Gastrocnemius medialis (tissue), 4 donors: ENCODE measurements around the gene PXT1. TPM values are rescaled to one million over a fixed set of nuclear protein-coding genes. Genes with fewer than 3 reads are reported as not detected.
"Not testable (repeated sequence)": the region's sequence is repeated elsewhere in the genome, so short reads cannot be mapped to it uniquely, and the experiment has no call there.

Source experiments
- ATAC-seq, 2 donors: fragments of 150-250 bp; one replicate each; pipeline ENCODE4 v1.9.1; 2016
- DNase-seq, 2 donors: peaks; one replicate each; pipeline ENCODE4 v3.0.0-alpha.2; 2019
- H3K27ac ChIP-seq, 4 donors: fragments of 200-600 bp; sonication (generic); 1 replicate in 1 of 4; 2 replicates in 3 of 4; pipeline ENCODE4 v1.5.1; 2016 to 2018; ENCODE audit warnings: mild to moderate bottlenecking in 2 of 4, moderate library complexity in 1 of 4
- H3K27me3 ChIP-seq, 3 donors: fragments of 200-600 bp; sonication (generic) in 2 of 3; 1 replicate in 1 of 3; 2 replicates in 2 of 3; pipeline versions ENCODE4 v1.5.1 to v1.6.0; 2016 to 2019; ENCODE audit warnings: mild to moderate bottlenecking in 1 of 3, moderate library complexity in 1 of 3
- H3K36me3 ChIP-seq, 2 donors: fragments of 200-600 bp; sonication (generic) in 1 of 2; one replicate each; pipeline ENCODE4 v1.5.1; 2017 to 2018
- H3K4me1 ChIP-seq, 2 donors: fragments of 200-600 bp; sonication (generic) in 1 of 2; one replicate each; pipeline ENCODE4 v1.5.1; 2016 to 2017; ENCODE audit warnings: mild to moderate bottlenecking in 2 of 2
- H3K4me3 ChIP-seq, 4 donors: fragments of 200-600 bp; sonication (generic) in 3 of 4; 1 replicate in 1 of 4; 2 replicates in 3 of 4; pipeline ENCODE4 v1.5.1; 2016 to 2019; ENCODE audit warnings: mild to moderate bottlenecking in 2 of 4
- H3K9me3 ChIP-seq, 3 donors: fragments of 200-600 bp; sonication (generic) in 2 of 3; 1 replicate in 1 of 3; 2 replicates in 2 of 3; pipeline ENCODE4 v1.5.1; 2016 to 2019
- POLR2A ChIP-seq, 2 donors: fragments of 450-650 bp; IDR thresholded peaks; one replicate each; pipeline ENCODE4 v1.6.1; 2017; ENCODE audit warnings: antibody characterized with exemption in 2 of 2, mild to moderate bottlenecking in 2 of 2, moderate library complexity in 2 of 2
- in situ Hi-C, 4 donors: fragments of 200-750 bp; cut with MboI; loops; one replicate each; pipeline versions ENCODE4 v1.15.0 to v1.8.0; 2017; ENCODE audit warnings: low sequenced_read_pairs in 4 of 4
- intact Hi-C: fragments of 100-400 bp; cut with DNase I; formaldehyde crosslinking; loops from one replicate; pipeline ENCODE4 v1.15.1; 2023; ENCODE audit warnings: low total_unique reads
- total RNA-seq, 4 donors: library from RNA; depleted of rRNA; stranded (reverse); fragments of >200 nt; gene quantifications; one replicate each; pipeline versions ENCODE4 v1.1.0 to v1.2.3, GENCODE V29; 2016
- TF ChIP-seq, protein P1 (sequence below), 5 experiments: fragments of 450-650 bp in 3 of 5; fragments of 200-600 bp in 2 of 5; sonication (generic) in 2 of 5; IDR thresholded peaks in 4 of 5; conservative IDR thresholded peaks in 1 of 5; 1 replicate in 4 of 5; 2 replicates in 1 of 5; pipeline ENCODE4 v1.5.1; 2016 to 2019; ENCODE audit warnings: antibody characterized with exemption in 5 of 5, mild to moderate bottlenecking in 3 of 5, moderate library complexity in 3 of 5

Gene PXT1
- total RNA-seq, 4 donors from 2014 or later, result not detected

- H3K4me3 ChIP-seq, result no peak overlapping the region
- ATAC-seq (no peak), DNase-seq (no peak)
- intact Hi-C loops, result loop anchor here (2.0 to 10.0 kb wide), 2 partner anchors 76 to 244 kb away; no protein-coding TSS in a partner anchor
- peaks cover 8 to 12% of the 10 kb centered on the region in 2 donors for H3K4me1 ChIP-seq
- peak overlapping the region; percentile 15 to 69 (median 52) for H3K27ac ChIP-seq
- no peaks in the 10 kb centered on the region for H3K9me3 ChIP-seq
- TF ChIP-seq POLR2A (IDR thresholded peaks at IDR 0.05), result no peak
- TF ChIP-seq, protein P1, sequence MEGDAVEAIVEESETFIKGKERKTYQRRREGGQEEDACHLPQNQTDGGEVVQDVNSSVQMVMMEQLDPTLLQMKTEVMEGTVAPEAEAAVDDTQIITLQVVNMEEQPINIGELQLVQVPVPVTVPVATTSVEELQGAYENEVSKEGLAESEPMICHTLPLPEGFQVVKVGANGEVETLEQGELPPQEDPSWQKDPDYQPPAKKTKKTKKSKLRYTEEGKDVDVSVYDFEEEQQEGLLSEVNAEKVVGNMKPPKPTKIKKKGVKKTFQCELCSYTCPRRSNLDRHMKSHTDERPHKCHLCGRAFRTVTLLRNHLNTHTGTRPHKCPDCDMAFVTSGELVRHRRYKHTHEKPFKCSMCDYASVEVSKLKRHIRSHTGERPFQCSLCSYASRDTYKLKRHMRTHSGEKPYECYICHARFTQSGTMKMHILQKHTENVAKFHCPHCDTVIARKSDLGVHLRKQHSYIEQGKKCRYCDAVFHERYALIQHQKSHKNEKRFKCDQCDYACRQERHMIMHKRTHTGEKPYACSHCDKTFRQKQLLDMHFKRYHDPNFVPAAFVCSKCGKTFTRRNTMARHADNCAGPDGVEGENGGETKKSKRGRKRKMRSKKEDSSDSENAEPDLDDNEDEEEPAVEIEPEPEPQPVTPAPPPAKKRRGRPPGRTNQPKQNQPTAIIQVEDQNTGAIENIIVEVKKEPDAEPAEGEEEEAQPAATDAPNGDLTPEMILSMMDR (IDR thresholded peaks at IDR 0.05 in 4 of 5, conservative IDR thresholded peaks at IDR 0.05 in 1 of 5), result no peak
- no peaks in the 10 kb centered on the region for H3K36me3 ChIP-seq
- no peaks in the 10 kb centered on the region for H3K27me3 ChIP-seq
- in situ Hi-C loops, result loop anchor here in 2 of 4 donors (10.0 to 25.0 kb wide), 2 partner anchors 64 to 256 kb away; no protein-coding TSS in a partner anchor
These were observed 74.2 kb downstream of the PXT1 start for GRCh38 chr6:36368421-36368820.

GRCh38 chr6:36367743-36368142 lies 74.9 kb downstream of the PXT1 start:
- Histone ChIP-seq H3K4me1 (peaks cover 8 to 12% of the 10 kb centered on the region in 2 donors), H3K4me3 (no peak overlapping the region), H3K9me3 (no peaks in the 10 kb centered on the region), H3K27me3 (no peaks in the 10 kb centered on the region), H3K27ac (no peak overlapping the region), H3K36me3 (no peaks in the 10 kb centered on the region)
- no peak for DNase-seq
- TF ChIP-seq, protein P1 (IDR thresholded peaks at IDR 0.05 in 4 of 5, conservative IDR thresholded peaks at IDR 0.05 in 1 of 5), result no peak
- no peak for TF ChIP-seq POLR2A (IDR thresholded peaks at IDR 0.05)
- ATAC-seq, result no peak
- intact Hi-C loops, result loop anchor here (2.0 to 10.0 kb wide), 2 partner anchors 77 to 243 kb away; no protein-coding TSS in a partner anchor
- in situ Hi-C loops, result loop anchor here in 2 of 4 donors (10.0 to 25.0 kb wide), 2 partner anchors 63 to 255 kb away; no protein-coding TSS in a partner anchor

- in situ Hi-C loops, result loop anchor here in 2 of 4 donors (10.0 to 25.0 kb wide), 2 partner anchors 60 to 253 kb away; no protein-coding TSS in a partner anchor
These were observed 77.8 kb downstream of the PXT1 start for GRCh38 chr6:36364669-36365479.

GRCh38 chr6:36364061-36364635 lies 78.5 kb downstream of the PXT1 start:
- in situ Hi-C loops (loop anchor here in 2 of 4 donors (10.0 to 25.0 kb wide), 2 partner anchors 59 to 252 kb away; no protein-coding TSS in a partner anchor), intact Hi-C loops (loop anchor here (10.0 kb wide), 1 partner anchor 239 kb away; no protein-coding TSS in a partner anchor)
- not testable (repeated sequence) for H3K27me3 ChIP-seq, H3K27ac ChIP-seq, H3K9me3 ChIP-seq, DNase-seq, ATAC-seq, H3K4me3 ChIP-seq, H3K4me1 ChIP-seq, H3K36me3 ChIP-seq

More at GRCh38 chr6:36364669-36365479, 77.8 kb downstream of the PXT1 start:
- DNase-seq (no peak), ATAC-seq (no peak)
- no peak overlapping the region for H3K27ac ChIP-seq
- intact Hi-C loops, result loop anchor here (10.0 kb wide), 1 partner anchor 240 kb away; no protein-coding TSS in a partner anchor
- no peaks in the 10 kb centered on the region for H3K9me3 ChIP-seq
- H3K36me3 ChIP-seq, result no peaks in the 10 kb centered on the region
- TF ChIP-seq, protein P1 (IDR thresholded peaks at IDR 0.05 in 4 of 5, conservative IDR thresholded peaks at IDR 0.05 in 1 of 5), result no peak
- no peak for TF ChIP-seq POLR2A (IDR thresholded peaks at IDR 0.05)
- H3K4me1 ChIP-seq, result peaks cover 8 to 12% of the 10 kb centered on the region in 2 donors
- H3K4me3 ChIP-seq, result no peak overlapping the region
- H3K27me3 ChIP-seq, result no peaks in the 10 kb centered on the region

- DNase-seq, H3K27me3 ChIP-seq, H3K36me3 ChIP-seq, H3K4me1 ChIP-seq, ATAC-seq, H3K9me3 ChIP-seq, H3K4me3 ChIP-seq, H3K27ac ChIP-seq: not testable (repeated sequence)
- intact Hi-C loops, result loop anchor here (10.0 kb wide), 1 partner anchor 239 kb away; no protein-coding TSS in a partner anchor
- in situ Hi-C loops, result loop anchor here in 2 of 4 donors (10.0 to 25.0 kb wide), 2 partner anchors 59 to 251 kb away; no protein-coding TSS in a partner anchor
These were observed 79.3 kb downstream of the PXT1 start for GRCh38 chr6:36363371-36363752.
